GM12865 (cell line): ENCODE results near the gene KCNAB1.

ENCODE experiments used
- DNase-seq: peaks from one replicate; pipeline ENCODE4 v3.0.0; 2010; ENCODE audit warnings: low read depth
- H3K4me3 ChIP-seq: 2 replicates; pipeline ENCODE4 v1.5.1; 2011; ENCODE audit warnings: mild to moderate bottlenecking, low read depth, low read length, control low read depth
- CTCF ChIP-seq: IDR thresholded peaks from 2 replicates; pipeline ENCODE4 v1.5.1; 2011; ENCODE audit warnings: low read length, control low read depth, low read depth, inconsistent platforms; ENCODE audit not compliant: insufficient read depth; ENCODE audit errors: missing control alignments

The KCNAB1 gene

GRCh38 chr3:156483002-156483401 is 362.6 kb downstream of the KCNAB1 start:
- no peak for DNase-seq
- TF ChIP-seq CTCF = no peak
- H3K4me3 ChIP-seq = no peak overlapping the region

- DNase-seq = peak; percentile 88
- peak overlapping the region; percentile 54 for H3K4me3 ChIP-seq
- TF ChIP-seq CTCF = no peak
These were observed 363.0 kb downstream of the KCNAB1 start for GRCh38 chr3:156483426-156483825.

GRCh38 chr3:156483961-156484787 is 363.8 kb downstream of the KCNAB1 start:
- DNase-seq = peak; percentile 86
- TF ChIP-seq CTCF = no peak
- peak overlapping the region; percentile 54 for H3K4me3 ChIP-seq

GRCh38 chr3:156488767-156489166 is 368.4 kb downstream of the KCNAB1 start:
- no peak overlapping the region for H3K4me3 ChIP-seq
- DNase-seq = no peak
- no peak for TF ChIP-seq CTCF

- peak; percentile 28 for DNase-seq
- TF ChIP-seq CTCF = no peak
- H3K4me3 ChIP-seq = no peak overlapping the region
These were observed 369.1 kb downstream of the KCNAB1 start for GRCh38 chr3:156489462-156489911.

GRCh38 chr3:156491192-156491591 is 370.8 kb downstream of the KCNAB1 start:
- no peak for DNase-seq
- no peak overlapping the region for H3K4me3 ChIP-seq
- TF ChIP-seq CTCF = no peak
